ENCODE measurements around the gene FAM53A. TPM values are rescaled to one million over a fixed set of nuclear protein-coding genes. Genes with fewer than 3 reads are reported as not detected.

FAM53A gene
- total RNA-seq, 1 donor = 0.86 TPM

- TF ChIP-seq, protein P1, sequence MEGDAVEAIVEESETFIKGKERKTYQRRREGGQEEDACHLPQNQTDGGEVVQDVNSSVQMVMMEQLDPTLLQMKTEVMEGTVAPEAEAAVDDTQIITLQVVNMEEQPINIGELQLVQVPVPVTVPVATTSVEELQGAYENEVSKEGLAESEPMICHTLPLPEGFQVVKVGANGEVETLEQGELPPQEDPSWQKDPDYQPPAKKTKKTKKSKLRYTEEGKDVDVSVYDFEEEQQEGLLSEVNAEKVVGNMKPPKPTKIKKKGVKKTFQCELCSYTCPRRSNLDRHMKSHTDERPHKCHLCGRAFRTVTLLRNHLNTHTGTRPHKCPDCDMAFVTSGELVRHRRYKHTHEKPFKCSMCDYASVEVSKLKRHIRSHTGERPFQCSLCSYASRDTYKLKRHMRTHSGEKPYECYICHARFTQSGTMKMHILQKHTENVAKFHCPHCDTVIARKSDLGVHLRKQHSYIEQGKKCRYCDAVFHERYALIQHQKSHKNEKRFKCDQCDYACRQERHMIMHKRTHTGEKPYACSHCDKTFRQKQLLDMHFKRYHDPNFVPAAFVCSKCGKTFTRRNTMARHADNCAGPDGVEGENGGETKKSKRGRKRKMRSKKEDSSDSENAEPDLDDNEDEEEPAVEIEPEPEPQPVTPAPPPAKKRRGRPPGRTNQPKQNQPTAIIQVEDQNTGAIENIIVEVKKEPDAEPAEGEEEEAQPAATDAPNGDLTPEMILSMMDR (IDR thresholded peaks at IDR 0.05; ENCODE audit: insufficient read depth, low read depth, low read length) = no peak
- no peak for DNase-seq (ENCODE audit: low read depth)
- no peak overlapping the region for H3K4me3 ChIP-seq (ENCODE audit: low read depth, low read length)
Measured at GRCh38 chr4:1635464-1635863, 48.6 kb downstream of the FAM53A start.

DNA sequence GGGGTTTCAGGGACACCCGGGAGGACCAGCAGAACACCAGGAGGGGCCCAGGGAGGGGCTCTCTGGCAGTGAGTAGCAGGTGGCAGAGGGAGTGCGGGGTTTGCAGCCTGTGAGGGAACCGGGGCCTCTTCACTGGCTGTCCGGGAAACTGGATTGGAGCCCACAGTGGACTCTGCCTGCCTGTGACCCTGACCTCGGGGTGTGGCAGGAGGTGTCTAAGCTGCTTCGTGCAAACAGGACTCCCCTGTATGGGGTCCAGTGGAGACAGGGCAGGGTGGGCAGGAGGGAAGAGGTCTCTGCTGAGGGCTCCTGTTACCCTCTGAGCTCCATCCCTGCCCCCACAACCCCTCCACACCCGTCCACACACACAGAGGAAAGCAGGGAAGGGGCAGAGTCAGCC, 50.1 kb downstream of the FAM53A start:
- no peak overlapping the region for H3K4me3 ChIP-seq (ENCODE audit: low read depth, low read length)
- no peak for DNase-seq (ENCODE audit: low read depth)
- TF ChIP-seq, protein P1 (IDR thresholded peaks at IDR 0.05; ENCODE audit: insufficient read depth, low read depth, low read length) = no peak

- DNase-seq (ENCODE audit: low read depth) = no peak
- no peak overlapping the region for H3K4me3 ChIP-seq (ENCODE audit: low read depth, low read length)
- TF ChIP-seq, protein P1 (IDR thresholded peaks at IDR 0.05; ENCODE audit: insufficient read depth, low read depth, low read length) = no peak
Measured at GRCh38 chr4:1632109-1633104, 51.7 kb downstream of the FAM53A start.

DNA sequence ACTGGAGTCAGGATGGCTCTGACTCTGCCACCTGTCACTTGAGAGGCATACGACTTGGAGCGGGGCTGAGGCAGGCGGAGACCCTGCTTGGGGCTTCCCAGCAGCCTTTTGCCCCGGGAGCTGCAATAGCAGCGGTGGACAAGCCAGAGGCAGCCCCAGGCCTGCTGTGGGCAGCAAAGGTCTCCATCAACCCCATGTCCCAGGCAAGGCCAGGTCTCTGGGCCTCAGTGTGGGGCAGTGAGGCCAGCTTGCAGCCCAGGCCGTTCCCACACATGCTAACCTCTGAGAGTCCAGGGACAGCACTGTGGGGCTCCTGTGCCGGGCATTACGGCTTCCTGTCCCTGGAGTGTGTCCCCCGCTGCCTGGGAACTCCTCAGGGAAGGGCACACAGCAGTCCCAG, 53.0 kb downstream of the FAM53A start:
- no peak overlapping the region for H3K4me3 ChIP-seq (ENCODE audit: low read depth, low read length)
- TF ChIP-seq, protein P1 (IDR thresholded peaks at IDR 0.05; ENCODE audit: insufficient read depth, low read depth, low read length) = no peak
- no peak for DNase-seq (ENCODE audit: low read depth)

- TF ChIP-seq, protein P1 (IDR thresholded peaks at IDR 0.05; ENCODE audit: insufficient read depth, low read depth, low read length) = no peak
- DNase-seq (ENCODE audit: low read depth) = no peak
- H3K4me3 ChIP-seq (ENCODE audit: low read depth, low read length) = no peak overlapping the region
Measured at GRCh38 chr4:1630266-1630665, 53.8 kb downstream of the FAM53A start.

DNA sequence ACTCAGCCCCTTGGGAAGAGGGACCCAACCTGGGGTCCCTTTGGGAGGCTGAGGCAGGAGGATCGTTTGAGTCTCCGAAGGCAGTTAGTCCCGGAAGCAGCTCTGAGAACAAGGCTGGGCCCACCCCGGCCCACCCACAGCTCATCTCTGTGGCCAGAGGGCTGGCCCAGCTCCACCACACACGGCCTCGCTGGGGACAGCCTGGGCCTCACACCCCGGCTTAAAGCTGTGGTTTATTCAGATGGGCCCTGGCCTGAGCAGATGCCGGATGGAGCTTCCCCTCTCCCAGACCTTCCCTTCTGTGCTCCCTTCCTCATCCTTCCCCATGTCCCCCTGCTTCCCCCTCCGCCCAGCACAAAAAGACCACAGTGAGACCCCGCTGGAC, 54.4 kb downstream of the FAM53A start:
- DNase-seq (ENCODE audit: low read depth) = no peak
- H3K4me3 ChIP-seq (ENCODE audit: low read depth, low read length) = no peak overlapping the region
- TF ChIP-seq, protein P1 (IDR thresholded peaks at IDR 0.05; ENCODE audit: insufficient read depth, low read depth, low read length) = no peak

Data from fibroblast of villous mesenchyme (primary cell).